H9 (cell line): ENCODE measurements around the gene PLSCR5. TPM values are rescaled to one million over a fixed set of nuclear protein-coding genes. Genes with fewer than 3 reads are reported as not detected.
A peak's percentile ranks its signal among the peaks of the same experiment; 100 is the strongest.

Experiments
- DNase-seq: peaks from one replicate; pipeline ENCODE4 v3.0.0-alpha.2; 2017
- H2AFZ ChIP-seq: one replicate; pipeline ENCODE4 v1.6.1; 2013; ENCODE audit warnings: mild to moderate bottlenecking, low read length, control low read depth, moderate library complexity
- H2AK5ac ChIP-seq: 2 replicates; pipeline ENCODE4 v1.6.1; 2013; ENCODE audit warnings: low read length, control low read depth, mixed read lengths; ENCODE audit not compliant: insufficient read length
- H2BK120ac ChIP-seq: one replicate; pipeline ENCODE4 v1.6.1; 2013; ENCODE audit warnings: low read depth, mild to moderate bottlenecking, low read length, control low read depth, inconsistent platforms; ENCODE audit not compliant: poor library complexity, severe bottlenecking
- H2BK12ac ChIP-seq: 2 replicates; pipeline ENCODE4 v1.6.1; 2013; ENCODE audit warnings: low read length, control low read depth, mixed read lengths, low read depth; ENCODE audit not compliant: insufficient read length
- H2BK15ac ChIP-seq: 2 replicates; pipeline ENCODE4 v1.6.1; 2013; ENCODE audit warnings: low read depth, low read length, control low read depth
- H2BK20ac ChIP-seq: one replicate; pipeline ENCODE4 v1.6.1; 2013; ENCODE audit warnings: low read depth, mild to moderate bottlenecking, low read length, control low read depth, inconsistent platforms; ENCODE audit not compliant: poor library complexity, severe bottlenecking
- H2BK5ac ChIP-seq: 2 replicates; pipeline ENCODE4 v1.6.1; 2013; ENCODE audit warnings: low read length, control low read depth, mixed read lengths; ENCODE audit not compliant: insufficient read length
- H3K14ac ChIP-seq: 2 replicates; pipeline ENCODE4 v1.6.1; 2013; ENCODE audit warnings: low read length, control low read depth; ENCODE audit not compliant: insufficient read depth
- H3K18ac ChIP-seq: 2 replicates; pipeline ENCODE4 v1.6.1; 2013; ENCODE audit warnings: low read depth, mild to moderate bottlenecking, mixed read lengths, low read length, control low read depth; ENCODE audit not compliant: insufficient read length
- H3K23ac ChIP-seq: 2 replicates; pipeline ENCODE4 v1.6.1; 2013; ENCODE audit warnings: low read length, control low read depth, mixed read lengths, low read depth; ENCODE audit not compliant: insufficient read length
- H3K23me2 ChIP-seq: 2 replicates; pipeline ENCODE4 v1.6.1; 2013; ENCODE audit warnings: low read depth, mild to moderate bottlenecking, mixed read lengths, low read length, control low read depth; ENCODE audit not compliant: insufficient read length, poor library complexity, severe bottlenecking
- H3K27ac ChIP-seq: 2 replicates; pipeline ENCODE4 v1.5.1; 2013; ENCODE audit warnings: low read length, control low read depth, mixed read lengths, low read depth; ENCODE audit not compliant: insufficient read length
- H3K27me3 ChIP-seq: 2 replicates; pipeline ENCODE4 v1.6.1; 2013; ENCODE audit warnings: low read length, control low read depth, inconsistent platforms; ENCODE audit not compliant: insufficient read depth
- H3K4ac ChIP-seq: 2 replicates; pipeline ENCODE4 v1.6.1; 2013; ENCODE audit warnings: low read depth, mild to moderate bottlenecking, control low read depth, inconsistent platforms, low read length, moderate library complexity
- H3K4me1 ChIP-seq: 2 replicates; pipeline ENCODE4 v1.6.1; 2013; ENCODE audit warnings: low read length, control low read depth, inconsistent platforms; ENCODE audit not compliant: insufficient read depth
- H3K4me2 ChIP-seq: 2 replicates; pipeline ENCODE4 v1.6.1; 2013; ENCODE audit warnings: low read length, control low read depth, mixed read lengths; ENCODE audit not compliant: insufficient read length, insufficient read depth
- H3K56ac ChIP-seq: 2 replicates; pipeline ENCODE4 v1.6.1; 2013; ENCODE audit warnings: low read depth, mild to moderate bottlenecking, mixed read lengths, low read length, control low read depth; ENCODE audit not compliant: insufficient read length
- H3K79me1 ChIP-seq: 2 replicates; pipeline ENCODE4 v1.6.1; 2013; ENCODE audit warnings: low read depth, mild to moderate bottlenecking, moderate library complexity, low read length, control low read depth, inconsistent platforms; ENCODE audit not compliant: insufficient read depth, poor library complexity, severe bottlenecking
- H3K79me2 ChIP-seq: 2 replicates; pipeline ENCODE4 v1.6.1; 2013; ENCODE audit warnings: low read length, control low read depth, inconsistent platforms; ENCODE audit not compliant: insufficient read depth
- H3K9ac ChIP-seq: 2 replicates; pipeline ENCODE4 v1.6.1; 2013; ENCODE audit warnings: low read length, control low read depth, mixed read lengths; ENCODE audit not compliant: insufficient read length; ENCODE audit errors: extremely low read depth
- H3K9me3 ChIP-seq: one replicate; pipeline ENCODE4 v1.6.1; 2013; ENCODE audit warnings: low read depth, low read length, inconsistent platforms; ENCODE audit not compliant: control insufficient read depth
- H3T11ph ChIP-seq: one replicate; pipeline ENCODE4 v1.6.1; 2013; ENCODE audit warnings: mild to moderate bottlenecking, low read length, control low read depth, inconsistent platforms
- H4K20me1 ChIP-seq: one replicate; pipeline ENCODE4 v1.6.1; 2013; ENCODE audit not compliant: control insufficient read depth, insufficient read length, insufficient read depth
- H4K5ac ChIP-seq: 2 replicates; pipeline ENCODE4 v1.6.1; 2013; ENCODE audit warnings: low read depth, mild to moderate bottlenecking, mixed read lengths, low read length, control low read depth; ENCODE audit not compliant: insufficient read length
- H4K8ac ChIP-seq: replicated peaks from 2 replicates; pipeline ENCODE4 v1.6.1; 2013; ENCODE audit warnings: low read length, control low read depth, mixed read lengths, low read depth; ENCODE audit not compliant: insufficient read length
- H4K91ac ChIP-seq: 2 replicates; pipeline ENCODE4 v1.6.1; 2013; ENCODE audit warnings: low read depth, mild to moderate bottlenecking, moderate library complexity, mixed read lengths, low read length, control low read depth; ENCODE audit not compliant: insufficient read length
- H3K27ac Mint-ChIP-seq, 3 experiments: 2 replicates in 2 of 3; 3 replicates in 1 of 3; pipeline ENCODE4 v1.8.0; 2020 to 2021; ENCODE audit warnings: mixed read lengths in 3 of 3, mild to moderate bottlenecking in 1 of 3, moderate library complexity in 1 of 3
- H3K27me3 Mint-ChIP-seq: 2 replicates; pipeline ENCODE4 v1.8.0; 2021; ENCODE audit warnings: low read depth, mild to moderate bottlenecking, moderate library complexity, mixed read lengths
- H3K36me3 Mint-ChIP-seq, 3 experiments: 2 replicates in 2 of 3; 3 replicates in 1 of 3; pipeline ENCODE4 v1.8.0; 2020 to 2021; ENCODE audit warnings: low read depth in 3 of 3, mixed read lengths in 3 of 3; ENCODE audit not compliant: insufficient read depth in 1 of 3
- H3K4me1 Mint-ChIP-seq, 2 experiments: 2 replicates each; pipeline ENCODE4 v1.8.0; 2020; ENCODE audit warnings: mixed read lengths in 2 of 2
- H3K4me3 Mint-ChIP-seq, 2 experiments: 2 replicates in 1 of 2; 3 replicates in 1 of 2; pipeline ENCODE4 v1.8.0; 2020 to 2021; ENCODE audit warnings: mild to moderate bottlenecking in 2 of 2, mixed read lengths in 2 of 2, moderate library complexity in 1 of 2
- H3K9me3 Mint-ChIP-seq, 2 experiments: 2 replicates in 1 of 2; 3 replicates in 1 of 2; pipeline ENCODE4 v1.8.0; 2020; ENCODE audit warnings: mild to moderate bottlenecking in 2 of 2, mixed read lengths in 2 of 2, moderate library complexity in 1 of 2
- CTCF ChIP-seq: fragments of 200-600 bp; sonication (generic); conservative IDR thresholded peaks from 3 replicates; pipeline ENCODE4 v1.8.0; 2021; ENCODE audit warnings: antibody characterized with exemption, mild to moderate bottlenecking
- WGBS: extraction: QIAGEN DNeasy Blood & Tissue Kit; methylation state at CpG from one replicate; pipeline ENCODE4 v1.1.7; 2013; ENCODE audit warnings: missing lambda C conversion rate, low lambda C conversion rate, mixed read lengths; ENCODE audit not compliant: insufficient read length; ENCODE audit errors: extremely low coverage; 5-methylcytosine and 5-hydroxymethylcytosine counted together
- total RNA-seq: library from RNA; stranded (reverse); gene quantifications from 2 replicates; pipeline ENCODE4 v1.2.1, GENCODE V29; 2021

The PLSCR5 gene
- total RNA-seq, 1 experiment from 2014 or later, result not detected

GRCh38 chr3:146554151-146554760 is 50.9 kb downstream of the PLSCR5 start:
- no peak overlapping the region for H3K14ac ChIP-seq
- H2AK5ac ChIP-seq, result no peak overlapping the region
- H3K9ac ChIP-seq, result no peak overlapping the region
- no peaks in the 10 kb centered on the region for H4K20me1 ChIP-seq
- DNase-seq, result no peak
- Mint-ChIP-seq H3K27me3 (no peaks in the 10 kb centered on the region; the same call in 1 of the 2 replicates), H3K4me3 (no peak overlapping the region), H3K36me3 (peaks cover 0 to 13% (median 0%) of the 10 kb centered on the region in 3 experiments; a peak in 5 of 7 replicates), H3K9me3 (peaks cover 0 to 11% of the 10 kb centered on the region in 2 experiments; a peak in 2 of 5 replicates), H3K27ac (no peak overlapping the region), H3K4me1 (peaks cover 22 to 24% of the 10 kb centered on the region in 2 experiments)
- no peaks in the 10 kb centered on the region for H3K79me1 ChIP-seq
- H3K4me2 ChIP-seq, result no peak overlapping the region
- H3K18ac ChIP-seq, result no peak overlapping the region
- H3K79me2 ChIP-seq, result no peaks in the 10 kb centered on the region
- H2BK12ac ChIP-seq, result no peak overlapping the region
- no peaks in the 10 kb centered on the region for H3K27me3 ChIP-seq
- no peak overlapping the region for H3K4ac ChIP-seq
- H2BK20ac ChIP-seq, result no peak overlapping the region
- no peak overlapping the region for H2BK15ac ChIP-seq
- H2BK120ac ChIP-seq, result no peak overlapping the region
- no peak overlapping the region for H4K8ac ChIP-seq
- TF ChIP-seq CTCF, result no peak
- H2BK5ac ChIP-seq, result no peak overlapping the region
- no peak overlapping the region for H3K23ac ChIP-seq
- no peaks in the 10 kb centered on the region for H3K9me3 ChIP-seq
- H4K91ac ChIP-seq, result no peak overlapping the region
- no CpG with 5 or more reads among the region's 7 CpGs for WGBS
- H3K4me1 ChIP-seq, result 0 out of 2 replicates have a peak, but pooled peaks cover 7% of the 10 kb centered on the region
- H4K5ac ChIP-seq, result no peak overlapping the region
- H3K56ac ChIP-seq, result no peak overlapping the region
- no peak overlapping the region for H3K27ac ChIP-seq
- no peaks in the 10 kb centered on the region for H3K23me2 ChIP-seq
- peak overlapping the region; percentile 32 for H2AFZ ChIP-seq
- no peak overlapping the region for H3T11ph ChIP-seq
